Measurements from ENCODE around the gene PRCD.

DNA sequence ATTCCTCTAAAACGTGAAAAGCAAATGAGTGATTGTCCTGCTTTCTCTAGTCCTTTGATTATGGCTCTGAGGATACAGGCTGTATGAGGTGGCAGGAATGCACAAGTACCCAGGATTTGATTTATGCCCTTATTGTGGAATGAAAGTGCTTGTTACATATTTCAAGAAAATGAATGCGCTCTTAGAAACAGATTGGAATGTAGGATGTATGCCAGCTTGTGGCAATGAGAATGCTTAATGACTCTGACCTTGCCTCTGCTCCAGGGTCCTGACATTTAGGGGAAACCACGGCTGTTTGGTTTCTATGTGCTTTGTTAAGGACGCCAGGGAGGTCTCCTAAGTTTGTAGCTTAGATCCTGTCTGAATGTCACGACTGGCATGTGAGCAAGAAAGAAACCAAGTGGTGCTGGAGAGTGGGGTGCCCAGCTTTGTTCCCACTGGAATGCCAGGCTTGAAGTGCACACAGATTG, 22.0 kb downstream of the PRCD start:
- TF ChIP-seq, protein P1, sequence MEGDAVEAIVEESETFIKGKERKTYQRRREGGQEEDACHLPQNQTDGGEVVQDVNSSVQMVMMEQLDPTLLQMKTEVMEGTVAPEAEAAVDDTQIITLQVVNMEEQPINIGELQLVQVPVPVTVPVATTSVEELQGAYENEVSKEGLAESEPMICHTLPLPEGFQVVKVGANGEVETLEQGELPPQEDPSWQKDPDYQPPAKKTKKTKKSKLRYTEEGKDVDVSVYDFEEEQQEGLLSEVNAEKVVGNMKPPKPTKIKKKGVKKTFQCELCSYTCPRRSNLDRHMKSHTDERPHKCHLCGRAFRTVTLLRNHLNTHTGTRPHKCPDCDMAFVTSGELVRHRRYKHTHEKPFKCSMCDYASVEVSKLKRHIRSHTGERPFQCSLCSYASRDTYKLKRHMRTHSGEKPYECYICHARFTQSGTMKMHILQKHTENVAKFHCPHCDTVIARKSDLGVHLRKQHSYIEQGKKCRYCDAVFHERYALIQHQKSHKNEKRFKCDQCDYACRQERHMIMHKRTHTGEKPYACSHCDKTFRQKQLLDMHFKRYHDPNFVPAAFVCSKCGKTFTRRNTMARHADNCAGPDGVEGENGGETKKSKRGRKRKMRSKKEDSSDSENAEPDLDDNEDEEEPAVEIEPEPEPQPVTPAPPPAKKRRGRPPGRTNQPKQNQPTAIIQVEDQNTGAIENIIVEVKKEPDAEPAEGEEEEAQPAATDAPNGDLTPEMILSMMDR (IDR thresholded peaks at IDR 0.05): no peak
- no peak for TF ChIP-seq POLR2A (IDR thresholded peaks at IDR 0.05)

Data from vagina (tissue), 2 donors.